GM21423 (cell line): ENCODE measurements around the gene ARHGEF7.

ENCODE experiments used
- ATAC-seq: cut with Tn5 transposase; IDR thresholded peaks from one replicate; pipeline ENCODE4 v1.9.1; 2021; ENCODE audit warnings: mild to moderate bottlenecking, moderate library complexity; ENCODE audit not compliant: unreplicated experiment

Gene ARHGEF7

GRCh38 chr13:111270126-111270525, 155.0 kb downstream of the ARHGEF7 start:
- no peak for ATAC-seq

GRCh38 chr13:111270765-111271698, 155.9 kb downstream of the ARHGEF7 start:
- no peak for ATAC-seq

- no peak for ATAC-seq
These were observed 157.0 kb downstream of the ARHGEF7 start for GRCh38 chr13:111272117-111272516.

- ATAC-seq, result no peak
These were observed 160.3 kb downstream of the ARHGEF7 start for GRCh38 chr13:111275382-111275781.

- ATAC-seq, result no peak
These were observed 161.0 kb downstream of the ARHGEF7 start for GRCh38 chr13:111275995-111276618.

- ATAC-seq, result no peak
These were observed 163.1 kb downstream of the ARHGEF7 start for GRCh38 chr13:111278258-111278657.

GRCh38 chr13:111278743-111279652, 163.9 kb downstream of the ARHGEF7 start:
- no peak for ATAC-seq

GRCh38 chr13:111280226-111280625, 165.1 kb downstream of the ARHGEF7 start:
- no peak for ATAC-seq

- ATAC-seq, result no peak
These were observed 165.8 kb downstream of the ARHGEF7 start for GRCh38 chr13:111280681-111281585.

- ATAC-seq, result no peak
These were observed 166.7 kb downstream of the ARHGEF7 start for GRCh38 chr13:111281751-111282311.

- ATAC-seq, result no peak
These were observed 167.3 kb downstream of the ARHGEF7 start for GRCh38 chr13:111282425-111282824.

GRCh38 chr13:111282997-111283396, 167.9 kb downstream of the ARHGEF7 start:
- no peak for ATAC-seq

GRCh38 chr13:111283457-111283856, 168.3 kb downstream of the ARHGEF7 start:
- no peak for ATAC-seq

GRCh38 chr13:111283991-111284390, 168.9 kb downstream of the ARHGEF7 start:
- ATAC-seq, result no peak

- no peak for ATAC-seq
These were observed 169.5 kb downstream of the ARHGEF7 start for GRCh38 chr13:111284565-111284964.

- no peak for ATAC-seq
These were observed 171.1 kb downstream of the ARHGEF7 start for GRCh38 chr13:111286162-111286561.

GRCh38 chr13:111286749-111287148, 171.6 kb downstream of the ARHGEF7 start:
- no peak for ATAC-seq

GRCh38 chr13:111287201-111287600, 172.1 kb downstream of the ARHGEF7 start:
- ATAC-seq, result no peak

- no peak for ATAC-seq
These were observed 173.2 kb downstream of the ARHGEF7 start for GRCh38 chr13:111288276-111288675.

- ATAC-seq, result no peak
These were observed 174.1 kb downstream of the ARHGEF7 start for GRCh38 chr13:111289251-111289650.
